PC-3 (cell line): ENCODE data around the gene SEMA3A.

Experiments used
- EZH2 ChIP-seq: fragments of 300-600 bp; sonication (generic); IDR thresholded peaks from one replicate; pipeline ENCODE4 v1.6.1; 2017; ENCODE audit warnings: antibody characterized with exemption, mild to moderate bottlenecking, low read length; ENCODE audit not compliant: unreplicated experiment
- EZH2phosphoT487 ChIP-seq: fragments of 300-600 bp; sonication (generic); IDR thresholded peaks from 2 replicates; pipeline ENCODE4 v1.6.1; 2018; ENCODE audit warnings: mild to moderate bottlenecking, antibody characterized with exemption, low read length, borderline replicate concordance
- TF ChIP-seq, protein P1 (sequence below): fragments of 300-600 bp; sonication (generic); conservative IDR thresholded peaks from 2 replicates; pipeline ENCODE4 v1.5.1; 2017; ENCODE audit warnings: antibody characterized with exemption, low read depth, mild to moderate bottlenecking, low read length

- TF ChIP-seq, protein P1, sequence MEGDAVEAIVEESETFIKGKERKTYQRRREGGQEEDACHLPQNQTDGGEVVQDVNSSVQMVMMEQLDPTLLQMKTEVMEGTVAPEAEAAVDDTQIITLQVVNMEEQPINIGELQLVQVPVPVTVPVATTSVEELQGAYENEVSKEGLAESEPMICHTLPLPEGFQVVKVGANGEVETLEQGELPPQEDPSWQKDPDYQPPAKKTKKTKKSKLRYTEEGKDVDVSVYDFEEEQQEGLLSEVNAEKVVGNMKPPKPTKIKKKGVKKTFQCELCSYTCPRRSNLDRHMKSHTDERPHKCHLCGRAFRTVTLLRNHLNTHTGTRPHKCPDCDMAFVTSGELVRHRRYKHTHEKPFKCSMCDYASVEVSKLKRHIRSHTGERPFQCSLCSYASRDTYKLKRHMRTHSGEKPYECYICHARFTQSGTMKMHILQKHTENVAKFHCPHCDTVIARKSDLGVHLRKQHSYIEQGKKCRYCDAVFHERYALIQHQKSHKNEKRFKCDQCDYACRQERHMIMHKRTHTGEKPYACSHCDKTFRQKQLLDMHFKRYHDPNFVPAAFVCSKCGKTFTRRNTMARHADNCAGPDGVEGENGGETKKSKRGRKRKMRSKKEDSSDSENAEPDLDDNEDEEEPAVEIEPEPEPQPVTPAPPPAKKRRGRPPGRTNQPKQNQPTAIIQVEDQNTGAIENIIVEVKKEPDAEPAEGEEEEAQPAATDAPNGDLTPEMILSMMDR, result no peak
- no peak for TF ChIP-seq EZH2
- no peak for TF ChIP-seq EZH2phosphoT487
These were observed 37.4 kb downstream of the SEMA3A start for GRCh38 chr7:84157171-84157570.
